ENCODE measurements around the gene FBXO24. TPM values are rescaled to one million over a fixed set of nuclear protein-coding genes. Genes with fewer than 3 reads are reported as not detected.
A peak's percentile ranks its signal among the peaks of the same experiment; 100 is the strongest.
"Not testable (repeated sequence)": the region's sequence is repeated elsewhere in the genome, so short reads cannot be mapped to it uniquely, and the experiment has no call there.

Gene FBXO24
- total and polyA plus RNA-seq, 10 of the 15 experiments (the other 5 are each of a cell fraction or from before 2014, with no cell fraction given) = 0.11 to 0.96 (median 0.27) TPM; not detected in 4

DNA sequence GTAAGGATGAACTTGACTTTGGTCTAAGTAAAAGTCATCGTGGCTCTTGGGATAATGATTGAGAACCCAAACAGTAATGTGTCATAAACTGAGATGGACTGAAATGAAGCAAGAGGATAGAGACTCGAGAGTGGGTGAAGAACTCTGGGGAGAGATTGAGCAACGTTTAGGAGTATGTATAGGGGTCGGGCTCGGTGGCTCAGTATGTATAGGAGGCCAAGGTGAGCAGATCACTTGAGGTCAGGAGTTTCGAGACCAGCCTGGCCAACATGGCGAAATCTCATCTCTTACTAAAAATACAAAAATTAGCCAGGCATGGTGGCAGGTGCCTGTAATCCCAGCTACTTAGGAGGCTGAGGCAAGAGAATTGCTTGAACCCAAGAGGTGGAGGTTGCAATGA lies 44.8 kb upstream of the FBXO24 start:
- TF ChIP-seq, protein P1, sequence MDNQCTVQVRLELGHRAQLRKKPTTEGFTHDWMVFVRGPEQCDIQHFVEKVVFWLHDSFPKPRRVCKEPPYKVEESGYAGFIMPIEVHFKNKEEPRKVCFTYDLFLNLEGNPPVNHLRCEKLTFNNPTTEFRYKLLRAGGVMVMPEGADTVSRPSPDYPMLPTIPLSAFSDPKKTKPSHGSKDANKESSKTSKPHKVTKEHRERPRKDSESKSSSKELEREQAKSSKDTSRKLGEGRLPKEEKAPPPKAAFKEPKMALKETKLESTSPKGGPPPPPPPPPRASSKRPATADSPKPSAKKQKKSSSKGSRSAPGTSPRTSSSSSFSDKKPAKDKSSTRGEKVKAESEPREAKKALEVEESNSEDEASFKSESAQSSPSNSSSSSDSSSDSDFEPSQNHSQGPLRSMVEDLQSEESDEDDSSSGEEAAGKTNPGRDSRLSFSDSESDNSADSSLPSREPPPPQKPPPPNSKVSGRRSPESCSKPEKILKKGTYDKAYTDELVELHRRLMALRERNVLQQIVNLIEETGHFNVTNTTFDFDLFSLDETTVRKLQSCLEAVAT (IDR thresholded peaks at IDR 0.05) = 0 out of 2 replicates have a peak, but pooled peaks have one; percentile 5
- SMC1A ChIA-PET (ENCODE audit: uncharacterized antibody, unreplicated experiment) = interaction anchor here (1.1 to 10.6 kb wide), 7 partner anchors 13 to 64 kb away, joined by 3 to 127 read pairs (median 10); partner anchors contain the start of genes FBXO24 and TSC22D4

DNA sequence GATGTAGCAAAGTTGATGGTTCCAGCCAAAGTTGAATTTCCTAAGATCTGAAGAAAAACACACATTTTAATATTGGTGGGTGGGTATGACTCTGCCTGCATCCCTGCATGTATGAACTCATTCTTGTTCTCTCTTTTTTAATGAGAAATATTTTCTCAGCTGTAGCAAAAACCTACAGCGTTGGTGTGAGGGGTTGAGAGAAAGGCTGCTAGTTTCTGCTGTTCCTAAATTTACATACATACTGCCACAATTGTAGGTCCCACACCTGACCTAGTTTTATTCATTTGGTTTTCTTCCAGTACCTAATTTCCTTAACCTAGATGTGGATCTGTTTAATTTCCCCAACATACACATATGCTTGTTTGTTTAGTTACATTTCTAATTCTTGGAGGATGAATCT lies 42.5 kb upstream of the FBXO24 start:
- Histone ChIP-seq H4K20me1 (ENCODE audit: control insufficient read depth, insufficient read depth) (no peaks in the 10 kb centered on the region), H3K4me3 (peak overlapping the region; percentile 85), H2AFZ (ENCODE audit: control insufficient read depth, low read depth, low read length) (no peak overlapping the region), H3K4me2 (ENCODE audit: control insufficient read depth, insufficient read depth) (peak overlapping the region; percentile 99), H3K79me2 (ENCODE audit: control insufficient read depth, insufficient read depth, low read length) (peaks cover 84% of the 10 kb centered on the region), H3K9me3 (replicated peaks; ENCODE audit: control insufficient read depth, insufficient read depth, low read length) (no peaks in the 10 kb centered on the region), H3K9ac (ENCODE audit: control insufficient read depth, insufficient read depth, low read length) (peak overlapping the region; percentile 52), H3K27ac (ENCODE audit: control insufficient read depth, insufficient read depth) (peak overlapping the region; percentile 99), H3K36me3 (ENCODE audit: control insufficient read depth in 2 of 2, insufficient read depth in 2 of 2, low read length in 1 of 2) (peaks cover 0 to 4% of the 10 kb centered on the region in 2 experiments; a peak in 1 of 4 replicates), H3K27me3 (replicated peaks in 1 of 2; ENCODE audit: control insufficient read depth in 2 of 2, insufficient read depth in 2 of 2, low read length in 1 of 2) (no peaks in the 10 kb centered on the region), H3K4me1 (ENCODE audit: control insufficient read depth, insufficient read depth, low read length) (peaks cover 57% of the 10 kb centered on the region)
- ChIA-PET CTCF (interaction anchor here (0.6 to 7.9 kb wide), 9 partner anchors 10 to 171 kb away, joined by 3 to 101 read pairs (median 5); no protein-coding TSS in a partner anchor), SMC1A (ENCODE audit: uncharacterized antibody, unreplicated experiment) (interaction anchor here (0.8 to 10.6 kb wide), 7 partner anchors 15 to 179 kb away, joined by 3 to 127 read pairs (median 3); partner anchors contain the start of gene TSC22D4), POLR2A (interaction anchor here (1.0 to 5.7 kb wide), 5 partner anchors 10 to 64 kb away, joined by 4 to 28 read pairs (median 5); partner anchors contain the start of genes FBXO24, LRCH4 and TSC22D4), RAD21 (ENCODE audit: unreplicated experiment) (interaction anchor here (0.9 to 11.5 kb wide), 9 partner anchors 13 to 74 kb away, joined by 3 to 90 read pairs (median 7); partner anchors contain the start of genes FBXO24, LRCH4 and TSC22D4)
- WGBS (ENCODE audit: insufficient coverage, insufficient replicate concordance, low lambda C conversion rate, missing lambda C conversion rate) = 0% methylated on average over 1 of the region's 1 CpG
- in situ Hi-C loops (cut with MboI) (no loop called here), intact Hi-C loops (cut with micrococcal nuclease; ENCODE audit: unreplicated experiment) (loop anchor here (10.0 kb wide), 1 partner anchor 179 kb away; no protein-coding TSS in a partner anchor)
- no peak for FAIRE-seq
- DNase-seq (ENCODE audit: low read depth, low spot score) = no peak
- no TSS peak for BruUV-seq (replicated peaks)
- ATAC-seq = no peak
- TF ChIP-seq, protein P2, sequence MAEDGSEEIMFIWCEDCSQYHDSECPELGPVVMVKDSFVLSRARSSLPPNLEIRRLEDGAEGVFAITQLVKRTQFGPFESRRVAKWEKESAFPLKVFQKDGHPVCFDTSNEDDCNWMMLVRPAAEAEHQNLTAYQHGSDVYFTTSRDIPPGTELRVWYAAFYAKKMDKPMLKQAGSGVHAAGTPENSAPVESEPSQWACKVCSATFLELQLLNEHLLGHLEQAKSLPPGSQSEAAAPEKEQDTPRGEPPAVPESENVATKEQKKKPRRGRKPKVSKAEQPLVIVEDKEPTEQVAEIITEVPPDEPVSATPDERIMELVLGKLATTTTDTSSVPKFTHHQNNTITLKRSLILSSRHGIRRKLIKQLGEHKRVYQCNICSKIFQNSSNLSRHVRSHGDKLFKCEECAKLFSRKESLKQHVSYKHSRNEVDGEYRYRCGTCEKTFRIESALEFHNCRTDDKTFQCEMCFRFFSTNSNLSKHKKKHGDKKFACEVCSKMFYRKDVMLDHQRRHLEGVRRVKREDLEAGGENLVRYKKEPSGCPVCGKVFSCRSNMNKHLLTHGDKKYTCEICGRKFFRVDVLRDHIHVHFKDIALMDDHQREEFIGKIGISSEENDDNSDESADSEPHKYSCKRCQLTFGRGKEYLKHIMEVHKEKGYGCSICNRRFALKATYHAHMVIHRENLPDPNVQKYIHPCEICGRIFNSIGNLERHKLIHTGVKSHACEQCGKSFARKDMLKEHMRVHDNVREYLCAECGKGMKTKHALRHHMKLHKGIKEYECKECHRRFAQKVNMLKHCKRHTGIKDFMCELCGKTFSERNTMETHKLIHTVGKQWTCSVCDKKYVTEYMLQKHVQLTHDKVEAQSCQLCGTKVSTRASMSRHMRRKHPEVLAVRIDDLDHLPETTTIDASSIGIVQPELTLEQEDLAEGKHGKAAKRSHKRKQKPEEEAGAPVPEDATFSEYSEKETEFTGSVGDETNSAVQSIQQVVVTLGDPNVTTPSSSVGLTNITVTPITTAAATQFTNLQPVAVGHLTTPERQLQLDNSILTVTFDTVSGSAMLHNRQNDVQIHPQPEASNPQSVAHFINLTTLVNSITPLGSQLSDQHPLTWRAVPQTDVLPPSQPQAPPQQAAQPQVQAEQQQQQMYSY (CRISPR knock-in tag; IDR thresholded peaks at IDR 0.05) = no peak
- TF ChIP-seq, protein P3, sequence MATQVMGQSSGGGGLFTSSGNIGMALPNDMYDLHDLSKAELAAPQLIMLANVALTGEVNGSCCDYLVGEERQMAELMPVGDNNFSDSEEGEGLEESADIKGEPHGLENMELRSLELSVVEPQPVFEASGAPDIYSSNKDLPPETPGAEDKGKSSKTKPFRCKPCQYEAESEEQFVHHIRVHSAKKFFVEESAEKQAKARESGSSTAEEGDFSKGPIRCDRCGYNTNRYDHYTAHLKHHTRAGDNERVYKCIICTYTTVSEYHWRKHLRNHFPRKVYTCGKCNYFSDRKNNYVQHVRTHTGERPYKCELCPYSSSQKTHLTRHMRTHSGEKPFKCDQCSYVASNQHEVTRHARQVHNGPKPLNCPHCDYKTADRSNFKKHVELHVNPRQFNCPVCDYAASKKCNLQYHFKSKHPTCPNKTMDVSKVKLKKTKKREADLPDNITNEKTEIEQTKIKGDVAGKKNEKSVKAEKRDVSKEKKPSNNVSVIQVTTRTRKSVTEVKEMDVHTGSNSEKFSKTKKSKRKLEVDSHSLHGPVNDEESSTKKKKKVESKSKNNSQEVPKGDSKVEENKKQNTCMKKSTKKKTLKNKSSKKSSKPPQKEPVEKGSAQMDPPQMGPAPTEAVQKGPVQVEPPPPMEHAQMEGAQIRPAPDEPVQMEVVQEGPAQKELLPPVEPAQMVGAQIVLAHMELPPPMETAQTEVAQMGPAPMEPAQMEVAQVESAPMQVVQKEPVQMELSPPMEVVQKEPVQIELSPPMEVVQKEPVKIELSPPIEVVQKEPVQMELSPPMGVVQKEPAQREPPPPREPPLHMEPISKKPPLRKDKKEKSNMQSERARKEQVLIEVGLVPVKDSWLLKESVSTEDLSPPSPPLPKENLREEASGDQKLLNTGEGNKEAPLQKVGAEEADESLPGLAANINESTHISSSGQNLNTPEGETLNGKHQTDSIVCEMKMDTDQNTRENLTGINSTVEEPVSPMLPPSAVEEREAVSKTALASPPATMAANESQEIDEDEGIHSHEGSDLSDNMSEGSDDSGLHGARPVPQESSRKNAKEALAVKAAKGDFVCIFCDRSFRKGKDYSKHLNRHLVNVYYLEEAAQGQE (IDR thresholded peaks at IDR 0.05; ENCODE audit: low read depth, low read length) = no peak
- no peak for TF ChIP-seq SIX5 (IDR thresholded peaks at IDR 0.05; ENCODE audit: low read depth, low read length, severe bottlenecking)

More for the DNA sequence above, 44.8 kb upstream of the FBXO24 start:
- FAIRE-seq; in situ Hi-C loops (cut with MboI); H2AFZ ChIP-seq (ENCODE audit: control insufficient read depth, low read depth, low read length); H3K36me3 ChIP-seq (ENCODE audit: control insufficient read depth in 2 of 2, insufficient read depth in 2 of 2, low read length in 1 of 2); BruUV-seq (replicated peaks); H3K27me3 ChIP-seq (replicated peaks in 1 of 2; ENCODE audit: control insufficient read depth in 2 of 2, insufficient read depth in 2 of 2, low read length in 1 of 2); ATAC-seq; H4K20me1 ChIP-seq (ENCODE audit: control insufficient read depth, insufficient read depth); H3K9me3 ChIP-seq (replicated peaks; ENCODE audit: control insufficient read depth, insufficient read depth, low read length); DNase-seq (ENCODE audit: low read depth, low spot score): not testable (repeated sequence)
- H3K79me2 ChIP-seq (ENCODE audit: control insufficient read depth, insufficient read depth, low read length) = peaks cover 65% of the 10 kb centered on the region
- H3K4me3 ChIP-seq = peak overlapping the region; percentile 85
- H3K27ac ChIP-seq (ENCODE audit: control insufficient read depth, insufficient read depth) = peak overlapping the region; percentile 99
- WGBS (ENCODE audit: insufficient coverage, insufficient replicate concordance, low lambda C conversion rate, missing lambda C conversion rate) = 58% methylated on average over 7 of the region's 7 CpGs
- ChIA-PET RAD21 (ENCODE audit: unreplicated experiment) (interaction anchor here (0.6 to 11.5 kb wide), 6 partner anchors 19 to 402 kb away, joined by 4 to 90 read pairs (median 8); partner anchors contain the start of genes FBXO24, LRCH4 and TSC22D4), CTCF (interaction anchor here (0.6 to 2.6 kb wide), 11 partner anchors 9 to 83 kb away, joined by 3 to 36 read pairs (median 5); partner anchors contain the start of gene FBXO24), POLR2A (interaction anchor here (0.6 to 5.7 kb wide), 4 partner anchors 10 to 62 kb away, joined by 3 to 28 read pairs (median 10); partner anchors contain the start of genes FBXO24, LRCH4 and TSC22D4)
- peak overlapping the region; percentile 99 for H3K4me2 ChIP-seq (ENCODE audit: control insufficient read depth, insufficient read depth)
- intact Hi-C loops (cut with micrococcal nuclease; ENCODE audit: unreplicated experiment) = loop anchor here (10.0 kb wide), 1 partner anchor 177 kb away; no protein-coding TSS in a partner anchor
- H3K9ac ChIP-seq (ENCODE audit: control insufficient read depth, insufficient read depth, low read length) = peak overlapping the region; percentile 52
- H3K4me1 ChIP-seq (ENCODE audit: control insufficient read depth, insufficient read depth, low read length) = peaks cover 37% of the 10 kb centered on the region

Measured in GM12878 (cell line).